ENCODE measurements around the gene MAP3K21.

Gene MAP3K21

GRCh38 chr1:233433436-233434210 lies 106.1 kb downstream of the MAP3K21 start:
- H3K9me3 ChIP-seq (ENCODE audit: insufficient read depth, low read length, severe bottlenecking) = peaks cover 3% of the 10 kb centered on the region
- no peak overlapping the region for H3K4me2 ChIP-seq (ENCODE audit: insufficient read depth, low read length)
- H3K4me1 ChIP-seq (ENCODE audit: insufficient read depth, low read length) = no peaks in the 10 kb centered on the region
- DNase-seq = no peak
- H3K79me2 ChIP-seq (ENCODE audit: insufficient read depth, low read length) = no peaks in the 10 kb centered on the region
- no peak overlapping the region for H3K4me3 ChIP-seq (ENCODE audit: low read depth in 1 of 2, low read length in 2 of 2)
- TF ChIP-seq EZH2 (IDR thresholded peaks at IDR 0.05; ENCODE audit: borderline replicate concordance, low read depth, low read length, severe bottlenecking) = no peak
- no peak for TF ChIP-seq CTCF (IDR thresholded peaks at IDR 0.05; ENCODE audit: borderline replicate concordance, extremely low read depth, low read length, poor library complexity, severe bottlenecking)
- no peaks in the 10 kb centered on the region for H4K20me1 ChIP-seq (ENCODE audit: insufficient read depth, low read length)
- peaks cover 8% of the 10 kb centered on the region for H3K27me3 ChIP-seq (ENCODE audit: insufficient read depth, low read length, poor library complexity)
- H3K27ac ChIP-seq (ENCODE audit: low read length) = no peak overlapping the region
- H2AFZ ChIP-seq (ENCODE audit: low read depth, low read length) = no peak overlapping the region
- no peak for ATAC-seq (ENCODE audit: insufficient read depth, low read depth)
- no peaks in the 10 kb centered on the region for H3K36me3 ChIP-seq (ENCODE audit: insufficient read depth, low read length)
- no peak overlapping the region for H3K9ac ChIP-seq (ENCODE audit: low read depth, low read length)
